ENCODE measurements around the gene TGM1.
"Not testable (repeated sequence)": the region's sequence is repeated elsewhere in the genome, so short reads cannot be mapped to it uniquely, and the experiment has no call there.

Gene TGM1

GRCh38 chr14:24252289-24253124 lies 10.5 kb downstream of the TGM1 start:
- no peak for DNase-seq

- DNase-seq, result no peak
Observed at GRCh38 chr14:24251880-24252288, 11.1 kb downstream of the TGM1 start.

DNA sequence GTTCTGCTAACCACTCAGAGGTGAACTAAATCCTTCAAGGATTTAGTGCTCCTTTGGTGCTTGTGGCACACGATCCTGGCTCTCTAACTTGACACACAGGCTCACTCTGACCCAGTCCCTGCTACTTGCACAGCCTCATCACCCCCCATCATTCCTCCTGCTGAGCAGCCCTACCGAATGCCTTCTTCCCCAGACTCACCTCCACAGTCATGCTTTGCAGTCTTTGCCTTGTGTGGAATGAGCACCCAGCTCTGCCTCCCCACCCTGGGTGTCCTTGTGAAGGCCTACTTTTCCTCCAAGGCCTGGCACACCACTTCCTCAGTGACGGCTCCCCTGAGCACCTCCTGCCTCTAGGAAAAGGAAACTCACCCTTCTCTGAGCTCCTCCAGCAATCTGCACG lies 12.6 kb downstream of the TGM1 start:
- DNase-seq, result no peak

DNA sequence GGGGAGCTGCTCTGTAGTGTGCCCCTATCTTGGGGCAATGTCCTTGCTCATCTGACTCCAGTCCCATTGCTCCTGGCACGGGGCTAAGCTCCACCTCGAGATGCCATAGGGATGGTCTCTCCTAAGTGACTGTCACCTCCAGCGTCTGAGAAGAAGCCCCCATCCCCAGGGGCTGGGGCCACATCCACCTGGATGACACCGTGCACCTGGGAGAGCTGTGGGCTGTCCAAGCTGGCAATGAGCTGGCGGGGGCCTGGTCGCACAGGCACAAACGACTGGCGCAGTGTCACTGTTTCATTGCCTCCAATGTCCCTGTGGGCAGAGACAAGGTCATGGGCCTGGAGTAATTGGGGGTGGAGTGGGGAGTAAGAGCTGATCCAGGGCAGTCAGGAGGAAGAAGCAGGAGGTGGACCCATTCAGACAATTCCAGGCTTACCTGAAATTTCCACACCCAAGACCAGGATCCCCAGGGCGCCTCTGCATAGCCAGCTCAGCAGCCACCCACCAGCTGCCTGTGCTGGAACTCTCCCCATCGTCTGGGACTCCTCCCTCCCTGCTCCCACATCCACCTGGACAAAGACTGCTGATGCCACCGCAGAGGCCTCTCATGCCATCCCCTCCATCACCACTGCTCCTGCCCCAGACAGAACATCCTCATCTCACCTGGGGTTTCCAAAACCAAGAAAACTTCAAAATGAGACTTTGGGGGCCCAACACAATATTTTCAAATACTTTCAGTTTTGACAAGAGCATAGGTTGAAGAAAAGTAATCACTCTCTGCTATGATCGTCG lies 13.6 kb downstream of the TGM1 start:
- no peak for DNase-seq

- DNase-seq, result no peak
Observed at GRCh38 chr14:24247422-24247821, 15.6 kb downstream of the TGM1 start.

- peak in 1 of 2 donors; percentile 16 for DNase-seq
Observed at GRCh38 chr14:24246765-24247212, 16.2 kb downstream of the TGM1 start.

GRCh38 chr14:24245350-24245749 lies 17.6 kb downstream of the TGM1 start:
- not testable (repeated sequence) for DNase-seq

DNA sequence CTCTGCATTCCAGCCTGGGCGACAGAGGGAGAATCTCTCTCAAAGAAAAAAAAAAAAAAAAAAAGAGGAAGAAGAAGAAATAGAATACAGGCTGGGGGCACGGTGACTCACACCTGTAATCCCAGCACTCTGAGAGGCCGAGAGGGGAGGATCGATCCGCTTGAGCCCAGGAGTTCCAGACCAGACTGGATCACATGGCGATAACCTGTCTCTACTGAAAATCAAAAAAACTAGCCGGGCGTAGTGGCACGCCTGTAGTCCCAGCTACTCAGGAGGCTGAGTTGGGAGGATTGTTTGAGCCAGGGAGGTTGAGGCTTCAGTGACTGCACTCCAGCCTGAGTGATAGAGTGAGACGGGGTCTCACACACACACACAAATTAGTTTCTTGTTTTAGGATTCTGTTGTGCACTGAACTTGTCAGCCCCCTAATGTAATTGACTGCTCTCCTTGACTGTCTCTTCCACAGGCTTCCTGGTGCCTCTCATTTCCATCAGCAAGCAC lies 19.6 kb downstream of the TGM1 start:
- DNase-seq, result peak in 1 of 2 donors; percentile 17

GRCh38 chr14:24241829-24242443 lies 21.0 kb downstream of the TGM1 start:
- DNase-seq, result peak; percentile 94 to 97

GRCh38 chr14:24240110-24240918 lies 22.7 kb downstream of the TGM1 start:
- no peak for DNase-seq

DNA sequence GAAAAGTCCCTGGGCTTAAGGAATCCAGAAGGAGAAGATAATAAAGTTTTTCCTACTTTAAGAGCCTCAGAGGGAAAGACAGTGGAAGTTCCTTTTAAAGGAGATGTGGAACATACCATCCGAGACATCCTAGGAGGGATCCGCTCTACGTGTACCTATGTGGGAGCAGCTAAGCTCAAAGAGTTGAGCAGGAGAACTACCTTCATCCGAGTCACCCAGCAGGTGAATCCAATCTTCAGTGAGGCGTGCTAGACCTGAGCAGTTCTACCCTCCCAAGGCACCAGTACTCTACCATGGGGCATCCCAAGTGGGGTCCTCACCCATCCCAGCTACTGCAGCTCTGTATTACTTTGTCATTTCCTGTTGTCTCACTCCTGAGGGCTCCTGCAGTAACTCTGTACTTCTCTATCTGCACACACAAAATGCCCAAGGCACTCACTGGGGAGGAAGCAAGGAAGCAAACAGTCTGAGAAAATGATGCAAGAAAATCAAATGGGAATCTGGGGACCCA lies 24.4 kb downstream of the TGM1 start:
- no peak for DNase-seq

DNA sequence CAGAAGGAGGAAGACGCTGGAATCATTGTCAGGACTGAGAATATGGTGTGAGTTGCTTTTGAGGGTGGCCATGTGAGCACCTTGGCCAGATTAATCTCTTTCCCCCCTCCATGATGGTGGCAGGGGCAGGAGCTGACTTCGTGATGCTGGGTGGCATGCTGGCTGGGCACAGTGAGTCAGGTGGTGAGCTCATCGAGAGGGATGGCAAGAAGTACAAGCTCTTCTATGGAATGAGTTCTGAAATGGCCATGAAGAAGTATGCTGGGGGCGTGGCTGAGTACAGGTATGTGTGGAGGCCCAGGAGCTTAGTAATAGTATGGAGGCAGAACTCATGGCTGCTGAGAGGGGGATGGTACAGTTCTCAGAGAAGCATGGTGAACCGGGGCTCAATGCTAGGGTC lies 24.9 kb downstream of the TGM1 start:
- DNase-seq, result peak; percentile 44 to 49

- DNase-seq, result no peak
Observed at GRCh38 chr14:24237463-24237955, 25.5 kb downstream of the TGM1 start.

DNA sequence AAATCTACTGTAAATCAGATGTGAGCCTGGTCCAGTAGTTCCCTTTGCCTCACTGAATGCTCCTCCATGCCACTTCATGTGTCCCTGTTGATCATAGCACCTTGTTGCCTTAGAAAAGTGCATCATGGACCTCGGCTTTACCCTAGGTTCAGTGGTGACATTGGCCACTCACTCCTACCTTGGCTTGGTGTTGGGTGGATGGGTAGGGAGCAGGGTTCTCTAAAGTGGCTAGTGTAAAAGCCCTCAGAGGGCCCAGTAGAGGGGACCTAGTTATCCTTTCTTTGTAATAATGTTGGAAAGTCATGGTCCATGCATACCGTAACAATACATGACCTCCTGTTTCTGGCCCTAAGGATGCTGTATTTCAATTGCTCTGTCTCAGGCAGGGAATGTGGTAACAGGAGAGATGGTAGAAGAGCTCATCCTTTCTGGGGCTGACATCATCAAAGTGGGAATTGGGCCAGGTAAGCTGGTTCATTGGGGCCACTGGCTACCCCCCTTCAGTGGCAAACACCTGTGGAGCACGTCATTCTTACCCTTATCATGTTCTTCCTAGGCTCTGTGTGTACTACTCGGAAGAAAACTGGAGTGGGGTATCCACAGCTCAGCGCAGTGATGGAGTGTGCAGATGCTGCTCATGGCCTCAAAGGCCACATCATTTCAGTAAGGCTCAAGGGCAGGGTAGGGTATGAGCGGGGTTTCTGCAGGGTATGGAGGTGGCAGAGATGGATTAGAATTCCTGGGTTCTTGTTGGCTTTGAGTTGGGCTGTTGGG lies 26.1 kb downstream of the TGM1 start:
- DNase-seq, result no peak

GRCh38 chr14:24235804-24236688 lies 26.9 kb downstream of the TGM1 start:
- DNase-seq, result no peak

DNA sequence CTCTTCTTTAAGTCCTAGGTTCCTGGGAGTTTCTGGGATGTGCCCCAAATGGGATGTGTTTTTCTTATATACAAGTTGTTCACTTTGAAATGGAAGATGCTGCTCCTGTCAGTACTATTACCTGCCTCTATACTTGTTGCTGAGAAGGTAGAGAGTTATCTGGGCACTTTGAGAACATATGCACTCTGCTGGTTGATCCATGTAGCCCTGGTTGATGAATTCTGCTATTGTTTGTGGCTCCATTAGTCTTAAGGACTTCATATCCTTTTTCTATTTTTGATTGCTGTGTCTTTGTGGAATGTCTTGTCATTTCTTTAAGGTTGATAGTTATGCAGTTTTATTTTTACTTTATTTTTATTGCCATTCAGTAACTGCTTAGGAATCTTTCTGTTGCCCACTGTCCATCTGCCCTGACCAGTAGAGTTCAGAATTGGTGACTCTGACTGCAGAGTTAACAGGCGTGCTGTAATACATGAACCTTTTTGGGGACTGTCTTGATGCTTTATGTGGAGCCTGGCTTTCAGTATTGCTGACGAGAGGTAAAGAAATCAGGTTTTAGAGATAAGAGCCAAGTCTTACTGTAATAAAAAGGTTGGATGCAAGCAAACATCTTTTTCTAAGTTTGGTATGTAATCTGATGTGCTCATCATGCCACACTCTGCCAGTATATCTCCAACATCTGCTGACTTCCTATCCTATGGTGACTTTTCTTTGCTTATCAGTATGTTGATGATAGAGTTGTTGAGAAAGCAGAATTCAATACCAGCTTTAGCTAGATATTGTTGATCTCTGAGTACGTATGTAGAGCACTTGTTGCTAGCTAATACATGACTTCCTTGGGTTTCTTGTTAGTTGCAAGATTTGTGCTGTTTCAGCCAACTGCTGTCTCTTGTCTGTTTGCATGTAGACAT lies 28.6 kb downstream of the TGM1 start:
- DNase-seq, result no peak

DNA sequence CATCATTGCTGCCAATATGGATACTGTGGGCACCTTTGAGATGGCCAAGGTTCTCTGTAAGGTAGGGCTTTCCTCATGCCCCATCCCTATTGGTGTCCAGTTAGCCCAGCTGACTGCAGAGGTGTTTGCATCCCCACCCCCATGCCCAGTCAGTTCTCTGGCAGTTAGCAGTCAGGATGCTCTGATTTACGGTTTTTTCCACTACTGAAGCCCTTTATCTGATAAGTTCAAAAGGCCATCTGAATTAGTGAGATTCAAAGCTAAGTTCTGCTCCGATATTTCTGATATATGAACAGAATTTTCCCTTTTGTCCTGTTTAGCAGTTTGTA lies 29.5 kb downstream of the TGM1 start:
- no peak for DNase-seq

DNA sequence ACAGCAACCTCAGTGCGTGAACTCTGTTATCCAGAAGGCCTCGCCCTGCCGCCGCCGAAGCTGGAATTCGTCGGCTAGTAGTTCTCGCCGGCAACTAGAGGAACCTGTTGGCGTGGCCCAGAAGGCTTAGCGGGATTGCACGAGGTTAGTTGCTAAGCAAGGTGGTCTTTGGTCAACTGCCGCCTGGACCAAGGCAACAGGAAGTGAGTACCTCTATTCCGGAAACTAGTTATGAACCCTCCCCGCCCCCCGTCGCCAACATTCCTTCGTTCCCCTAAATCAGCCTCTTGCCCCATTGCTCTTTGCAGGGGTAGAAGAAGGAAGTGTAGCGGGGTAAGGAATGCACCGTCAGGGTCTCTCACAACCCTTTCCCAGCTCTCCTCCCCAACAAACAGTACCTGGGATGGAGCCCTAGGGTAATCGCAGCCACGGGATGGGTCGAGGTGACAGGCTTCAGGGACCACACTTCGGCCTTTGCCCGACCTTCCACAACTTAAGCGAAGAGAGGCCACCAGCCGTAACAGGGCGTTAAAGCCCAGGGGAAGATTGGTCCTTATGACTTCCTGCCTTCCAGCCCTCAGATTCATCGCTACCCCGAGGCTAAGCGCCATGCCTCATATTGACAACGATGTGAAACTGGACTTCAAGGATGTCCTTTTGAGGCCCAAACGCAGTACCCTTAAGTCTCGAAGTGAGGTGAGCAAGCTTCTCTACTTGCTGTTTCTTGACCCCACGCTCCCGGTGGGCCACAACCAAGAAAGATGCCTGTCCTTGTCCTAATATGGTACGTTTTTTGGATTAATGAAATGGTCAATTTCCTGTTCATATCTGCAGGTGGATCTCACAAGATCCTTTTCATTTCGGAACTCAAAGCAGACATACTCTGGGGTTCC lies 30.1 kb downstream of the TGM1 start, which contains the start of gene GMPR2:
TSS of gene GMPR2 (plus strand) at position 285 of the 893 bp plus-strand sequence. CDS start at position 610, 325 bp downstream.
- DNase-seq, result no peak

Measured in activated CD4-positive, alpha-beta T cell treated with anti-CD3 and anti-CD28 coated beads for 4 hours (primary cell).